ENCODE data around the gene TUBB2B.

GRCh38 chr6:3183066-3183465 is 44.4 kb downstream of the TUBB2B start:
- no peak for TF ChIP-seq EZH2 (IDR thresholded peaks at IDR 0.05; ENCODE audit: borderline replicate concordance, control insufficient read depth, low read depth, low read length)
- no peak for TF ChIP-seq ZBTB11 (CRISPR knock-in tag; IDR thresholded peaks at IDR 0.05)
- no peak for TF ChIP-seq POLR2A (IDR thresholded peaks at IDR 0.05; ENCODE audit: low read depth, low read length)
- no peak for TF ChIP-seq CTCF (IDR thresholded peaks at IDR 0.05 in 2 of 3, conservative IDR thresholded peaks at IDR 0.05 in 1 of 3; ENCODE audit: control insufficient read depth in 2 of 3, extremely low read depth in 1 of 3, insufficient read depth in 1 of 3, low read depth in 3 of 3, low read length in 3 of 3)
- no peak for TF ChIP-seq ZNF274 (IDR thresholded peaks at IDR 0.05; ENCODE audit: insufficient read depth, insufficient read length)
- no peak for TF ChIP-seq SUZ12 (IDR thresholded peaks at IDR 0.05; ENCODE audit: unreplicated experiment)
- TF ChIP-seq HDGF (IDR thresholded peaks at IDR 0.05): no peak
- TF ChIP-seq NFYB (IDR thresholded peaks at IDR 0.05; ENCODE audit: insufficient read depth, low read depth, low read length): no peak

All from GM12878 (cell line).